Measurements from ENCODE around the gene RAPGEF1.
"Not testable (repeated sequence)": the region's sequence is repeated elsewhere in the genome, so short reads cannot be mapped to it uniquely, and the experiment has no call there.

Gene RAPGEF1

DNA sequence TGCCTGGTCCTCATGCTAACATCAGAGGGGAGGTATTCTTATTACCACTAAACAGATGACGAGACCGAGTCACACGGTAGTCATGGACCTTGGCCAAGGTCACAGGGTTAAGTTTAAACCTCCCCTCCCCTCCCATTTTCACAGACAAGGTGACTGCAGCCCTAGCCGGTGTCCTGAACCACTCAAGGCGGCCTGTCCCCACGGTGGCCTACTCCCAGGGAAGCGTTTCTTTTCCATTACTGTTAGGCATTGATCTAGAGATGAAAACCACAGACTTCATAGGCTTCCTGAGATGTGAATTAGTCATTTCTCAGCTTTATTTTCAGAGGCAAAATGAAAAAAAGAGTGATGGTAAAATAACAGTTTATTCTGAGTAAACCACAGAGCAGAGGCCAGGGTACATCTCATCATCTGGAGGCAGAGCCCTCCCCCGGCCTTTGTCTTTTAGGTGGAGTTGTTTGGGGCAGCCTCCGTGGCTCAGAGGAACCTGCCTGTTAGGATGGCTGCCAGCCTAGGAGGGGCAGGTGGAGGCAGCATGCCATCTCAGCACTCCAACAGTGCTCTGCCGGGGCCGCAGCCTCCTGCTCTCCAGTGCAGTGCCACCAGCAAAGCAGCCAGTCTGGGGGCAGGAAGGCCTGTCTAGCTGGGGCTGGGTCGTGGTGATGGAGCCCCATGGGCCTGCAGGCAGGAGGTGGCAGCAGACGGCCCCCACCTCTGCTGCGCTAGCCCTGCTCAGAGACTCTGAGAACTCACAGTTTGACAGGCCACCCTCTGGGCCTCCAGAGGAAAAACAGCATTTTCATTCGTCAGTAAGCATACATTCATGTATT is 71.2 kb downstream of the RAPGEF1 start:
- Histone ChIP-seq H3K36me3 (ENCODE audit: control insufficient read depth, insufficient read depth, low read length) (peaks cover 6% of the 10 kb centered on the region), H3K4me3 (ENCODE audit: low read depth, low read length) (no peak overlapping the region), H3K27ac (ENCODE audit: low read depth, low read length) (no peak overlapping the region), H3K27me3 (ENCODE audit: control insufficient read depth, insufficient read depth, low read length) (no peaks in the 10 kb centered on the region), H3K9me3 (ENCODE audit: control insufficient read depth, insufficient read depth, low read depth, low read length) (peaks cover 7% of the 10 kb centered on the region; the same call in 1 of the 2 replicates), H3K9ac (ENCODE audit: low read length) (no peak overlapping the region), H3K4me1 (ENCODE audit: control insufficient read depth, insufficient read depth, low read length) (peaks cover 58% of the 10 kb centered on the region)

DNA sequence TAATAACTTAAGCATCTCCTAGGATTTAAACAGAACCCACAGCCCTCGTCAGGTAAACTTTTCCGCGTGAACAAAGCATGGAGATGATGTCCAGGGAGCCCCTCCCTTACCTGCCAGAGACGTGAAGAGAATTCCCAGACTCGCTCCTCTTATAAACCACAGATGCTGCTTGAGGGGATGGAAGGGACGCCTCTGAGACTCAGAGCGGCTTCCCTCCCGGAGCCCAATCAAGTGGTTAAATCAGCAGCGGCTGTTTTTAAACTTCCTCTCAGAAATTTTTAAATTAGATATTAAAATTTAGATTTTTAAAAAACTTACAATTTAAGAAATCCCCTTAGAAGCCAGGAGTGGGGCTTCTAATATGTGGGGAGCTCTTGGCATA is 71.8 kb downstream of the RAPGEF1 start:
- Histone ChIP-seq H3K9ac (ENCODE audit: low read length) (no peak overlapping the region), H3K9me3 (ENCODE audit: control insufficient read depth, insufficient read depth, low read depth, low read length) (peaks cover 7% of the 10 kb centered on the region; the same call in 1 of the 2 replicates), H3K36me3 (ENCODE audit: control insufficient read depth, insufficient read depth, low read length) (peaks cover 6% of the 10 kb centered on the region), H3K27ac (ENCODE audit: low read depth, low read length) (no peak overlapping the region), H3K4me1 (ENCODE audit: control insufficient read depth, insufficient read depth, low read length) (peaks cover 52% of the 10 kb centered on the region), H3K4me3 (ENCODE audit: low read depth, low read length) (no peak overlapping the region), H3K27me3 (ENCODE audit: control insufficient read depth, insufficient read depth, low read length) (no peaks in the 10 kb centered on the region)

DNA sequence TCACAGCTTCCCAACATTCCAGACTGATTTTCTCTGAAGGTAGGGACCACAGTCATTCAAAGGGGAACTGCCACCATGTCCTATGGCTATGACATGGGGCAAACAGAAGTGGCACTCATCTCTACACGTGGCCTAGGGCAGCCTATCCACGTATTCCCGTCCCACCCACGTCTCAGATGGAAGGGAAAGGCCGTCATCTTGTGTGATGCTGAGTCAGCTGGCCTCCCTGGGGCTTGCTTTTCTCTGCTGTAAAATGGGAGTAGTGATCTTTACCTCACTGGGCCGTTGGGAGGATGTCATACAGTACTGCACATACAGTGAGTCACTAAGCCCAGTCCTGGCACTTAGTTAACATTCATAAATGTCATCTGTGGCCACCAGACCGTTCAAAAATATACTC is 72.3 kb downstream of the RAPGEF1 start:
- H3K36me3 ChIP-seq (ENCODE audit: control insufficient read depth, insufficient read depth, low read length): peaks cover 6% of the 10 kb centered on the region
- no peak overlapping the region for H3K9ac ChIP-seq (ENCODE audit: low read length)
- no peak overlapping the region for H3K27ac ChIP-seq (ENCODE audit: low read depth, low read length)
- peaks cover 47% of the 10 kb centered on the region for H3K4me1 ChIP-seq (ENCODE audit: control insufficient read depth, insufficient read depth, low read length)
- H3K4me3 ChIP-seq (ENCODE audit: low read depth, low read length): no peak overlapping the region
- H3K9me3 ChIP-seq (ENCODE audit: control insufficient read depth, insufficient read depth, low read depth, low read length): peaks cover 7% of the 10 kb centered on the region; the same call in 1 of the 2 replicates
- no peaks in the 10 kb centered on the region for H3K27me3 ChIP-seq (ENCODE audit: control insufficient read depth, insufficient read depth, low read length)

DNA sequence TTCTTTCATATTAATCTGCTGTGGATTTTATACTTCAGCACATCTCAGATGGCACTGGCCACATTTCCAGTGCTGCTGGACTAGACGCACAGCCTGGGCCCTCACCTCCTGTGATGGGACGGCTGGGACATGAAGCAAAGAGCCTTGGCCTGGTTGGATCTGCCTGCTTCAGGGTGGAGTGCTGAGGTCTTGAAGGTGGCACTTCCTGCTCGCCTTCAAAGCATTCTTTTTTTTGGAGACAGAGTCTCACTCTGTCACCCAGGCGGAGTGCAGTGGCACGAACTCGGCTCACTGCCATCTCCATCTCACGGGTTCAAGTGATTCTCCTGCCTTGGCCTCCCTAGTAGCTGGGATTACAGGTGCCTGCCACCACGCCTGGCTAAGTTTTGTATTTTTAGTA is 73.1 kb downstream of the RAPGEF1 start:
- Histone ChIP-seq H3K36me3 (ENCODE audit: control insufficient read depth, insufficient read depth, low read length) (peaks cover 6% of the 10 kb centered on the region), H3K9ac (ENCODE audit: low read length) (no peak overlapping the region), H3K27me3 (ENCODE audit: control insufficient read depth, insufficient read depth, low read length) (no peaks in the 10 kb centered on the region), H3K27ac (ENCODE audit: low read depth, low read length) (no peak overlapping the region), H3K4me1 (ENCODE audit: control insufficient read depth, insufficient read depth, low read length) (peaks cover 47% of the 10 kb centered on the region), H3K4me3 (ENCODE audit: low read depth, low read length) (no peak overlapping the region), H3K9me3 (ENCODE audit: control insufficient read depth, insufficient read depth, low read depth, low read length) (peaks cover 7% of the 10 kb centered on the region; the same call in 1 of the 2 replicates)

DNA sequence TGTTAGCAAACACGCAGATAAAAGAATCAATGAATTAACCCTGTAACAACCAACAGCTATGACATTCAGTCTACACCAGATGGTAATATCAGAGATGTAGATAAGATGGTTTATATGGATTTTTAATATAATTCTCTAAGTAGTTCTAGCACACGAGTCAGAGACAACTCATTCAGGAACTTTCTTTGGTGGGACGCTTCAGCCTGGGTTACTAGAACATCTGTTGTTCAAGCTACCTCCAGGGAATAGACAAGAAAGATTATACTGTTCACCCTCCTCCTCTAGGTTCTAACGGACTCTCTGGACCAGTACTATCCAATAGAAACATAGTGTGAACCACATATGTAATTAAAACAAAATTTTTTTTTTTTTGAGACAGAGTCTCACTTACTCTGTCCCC is 73.8 kb downstream of the RAPGEF1 start:
- Histone ChIP-seq H3K27ac (ENCODE audit: low read depth, low read length) (no peak overlapping the region), H3K36me3 (ENCODE audit: control insufficient read depth, insufficient read depth, low read length) (peaks cover 6% of the 10 kb centered on the region), H3K9me3 (ENCODE audit: control insufficient read depth, insufficient read depth, low read depth, low read length) (peaks cover 7% of the 10 kb centered on the region; the same call in 1 of the 2 replicates), H3K4me1 (ENCODE audit: control insufficient read depth, insufficient read depth, low read length) (peaks cover 46% of the 10 kb centered on the region), H3K9ac (ENCODE audit: low read length) (no peak overlapping the region), H3K4me3 (ENCODE audit: low read depth, low read length) (no peak overlapping the region), H3K27me3 (ENCODE audit: control insufficient read depth, insufficient read depth, low read length) (no peaks in the 10 kb centered on the region)

DNA sequence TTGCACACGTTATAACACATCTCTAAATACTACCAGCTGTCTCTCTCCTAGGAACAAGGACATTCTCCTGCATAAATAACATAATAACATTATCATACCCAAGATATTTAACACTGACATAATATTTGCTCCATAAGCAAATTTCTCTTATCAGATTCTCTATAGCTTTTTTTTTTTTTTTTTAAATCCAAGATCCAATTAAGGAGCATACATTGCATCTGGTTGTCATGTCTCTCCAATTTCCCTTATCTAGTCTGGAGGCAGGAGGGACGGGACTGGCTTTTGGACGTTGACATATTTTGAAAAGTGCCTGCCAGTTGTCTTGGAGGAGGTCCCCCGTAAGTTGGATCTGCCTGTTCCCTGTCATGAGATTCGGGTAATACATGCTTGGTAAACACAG is 76.6 kb downstream of the RAPGEF1 start:
- H3K4me3 ChIP-seq (ENCODE audit: low read depth, low read length): no peak overlapping the region
- H3K4me1 ChIP-seq (ENCODE audit: control insufficient read depth, insufficient read depth, low read length): peaks cover 43% of the 10 kb centered on the region
- no peak overlapping the region for H3K9ac ChIP-seq (ENCODE audit: low read length)
- peaks cover 6% of the 10 kb centered on the region for H3K36me3 ChIP-seq (ENCODE audit: control insufficient read depth, insufficient read depth, low read length)
- peaks cover 7% of the 10 kb centered on the region; the same call in 1 of the 2 replicates for H3K9me3 ChIP-seq (ENCODE audit: control insufficient read depth, insufficient read depth, low read depth, low read length)
- no peaks in the 10 kb centered on the region for H3K27me3 ChIP-seq (ENCODE audit: control insufficient read depth, insufficient read depth, low read length)
- no peak overlapping the region for H3K27ac ChIP-seq (ENCODE audit: low read depth, low read length)

DNA sequence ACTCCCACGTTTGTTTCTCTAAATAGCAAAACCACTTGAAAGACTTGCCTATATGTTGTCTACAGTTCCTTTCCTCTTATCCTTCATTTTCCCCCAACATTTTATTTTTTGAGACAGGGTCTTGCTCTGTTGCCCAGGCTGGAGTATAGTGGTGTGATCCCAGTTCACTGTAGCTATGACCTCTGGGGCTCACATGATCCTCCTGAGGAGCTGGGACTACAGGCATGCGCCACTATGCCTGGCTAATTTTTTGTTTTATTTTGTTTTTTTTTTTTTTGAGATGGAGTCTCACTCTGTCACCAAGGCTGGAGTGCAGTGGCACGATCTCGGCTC is 77.6 kb downstream of the RAPGEF1 start:
- not testable (repeated sequence) for H3K27me3 ChIP-seq (ENCODE audit: control insufficient read depth, insufficient read depth, low read length); H3K9ac ChIP-seq (ENCODE audit: low read length); H3K9me3 ChIP-seq (ENCODE audit: control insufficient read depth, insufficient read depth, low read depth, low read length); H3K36me3 ChIP-seq (ENCODE audit: control insufficient read depth, insufficient read depth, low read length); H3K4me3 ChIP-seq (ENCODE audit: low read depth, low read length); H3K27ac ChIP-seq (ENCODE audit: low read depth, low read length)
- peaks cover 43% of the 10 kb centered on the region for H3K4me1 ChIP-seq (ENCODE audit: control insufficient read depth, insufficient read depth, low read length)

DNA sequence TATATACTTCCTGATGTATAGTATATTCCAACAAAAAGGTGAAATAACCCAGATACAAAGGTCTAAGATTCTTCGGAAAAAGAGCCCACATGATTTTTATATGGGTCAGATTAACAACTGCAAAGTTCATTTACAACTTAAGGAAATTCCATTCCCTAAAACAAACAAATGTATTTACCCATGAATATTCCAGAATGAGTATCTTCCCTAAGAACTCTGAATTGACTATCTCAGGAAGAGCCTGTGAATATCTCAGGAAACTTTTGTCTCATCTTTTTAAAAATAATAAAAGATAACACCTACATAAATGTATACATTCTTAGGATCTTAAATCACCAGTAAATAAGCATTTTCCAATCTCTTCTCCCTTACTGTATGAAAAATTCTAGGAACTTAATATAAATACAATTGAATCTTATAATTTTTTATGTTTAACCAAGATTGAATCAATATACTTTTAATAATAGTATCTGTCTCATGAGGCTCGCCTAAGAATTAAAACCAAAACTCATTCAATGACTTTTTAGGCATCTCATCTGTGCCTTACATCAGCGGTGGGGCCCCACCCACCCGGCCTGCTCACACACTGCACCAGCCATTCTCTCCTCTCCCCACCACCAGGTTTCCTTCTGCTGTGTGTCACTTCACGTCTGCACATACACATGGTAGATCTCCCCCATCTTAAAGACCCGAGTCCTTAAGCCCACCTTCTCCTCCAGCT is 78.1 kb downstream of the RAPGEF1 start:
- H3K9ac ChIP-seq (ENCODE audit: low read length): no peak overlapping the region
- peaks cover 7% of the 10 kb centered on the region; the same call in 1 of the 2 replicates for H3K9me3 ChIP-seq (ENCODE audit: control insufficient read depth, insufficient read depth, low read depth, low read length)
- no peak overlapping the region for H3K27ac ChIP-seq (ENCODE audit: low read depth, low read length)
- H3K4me1 ChIP-seq (ENCODE audit: control insufficient read depth, insufficient read depth, low read length): peaks cover 43% of the 10 kb centered on the region
- peaks cover 6% of the 10 kb centered on the region for H3K36me3 ChIP-seq (ENCODE audit: control insufficient read depth, insufficient read depth, low read length)
- no peaks in the 10 kb centered on the region for H3K27me3 ChIP-seq (ENCODE audit: control insufficient read depth, insufficient read depth, low read length)
- H3K4me3 ChIP-seq (ENCODE audit: low read depth, low read length): no peak overlapping the region

DNA sequence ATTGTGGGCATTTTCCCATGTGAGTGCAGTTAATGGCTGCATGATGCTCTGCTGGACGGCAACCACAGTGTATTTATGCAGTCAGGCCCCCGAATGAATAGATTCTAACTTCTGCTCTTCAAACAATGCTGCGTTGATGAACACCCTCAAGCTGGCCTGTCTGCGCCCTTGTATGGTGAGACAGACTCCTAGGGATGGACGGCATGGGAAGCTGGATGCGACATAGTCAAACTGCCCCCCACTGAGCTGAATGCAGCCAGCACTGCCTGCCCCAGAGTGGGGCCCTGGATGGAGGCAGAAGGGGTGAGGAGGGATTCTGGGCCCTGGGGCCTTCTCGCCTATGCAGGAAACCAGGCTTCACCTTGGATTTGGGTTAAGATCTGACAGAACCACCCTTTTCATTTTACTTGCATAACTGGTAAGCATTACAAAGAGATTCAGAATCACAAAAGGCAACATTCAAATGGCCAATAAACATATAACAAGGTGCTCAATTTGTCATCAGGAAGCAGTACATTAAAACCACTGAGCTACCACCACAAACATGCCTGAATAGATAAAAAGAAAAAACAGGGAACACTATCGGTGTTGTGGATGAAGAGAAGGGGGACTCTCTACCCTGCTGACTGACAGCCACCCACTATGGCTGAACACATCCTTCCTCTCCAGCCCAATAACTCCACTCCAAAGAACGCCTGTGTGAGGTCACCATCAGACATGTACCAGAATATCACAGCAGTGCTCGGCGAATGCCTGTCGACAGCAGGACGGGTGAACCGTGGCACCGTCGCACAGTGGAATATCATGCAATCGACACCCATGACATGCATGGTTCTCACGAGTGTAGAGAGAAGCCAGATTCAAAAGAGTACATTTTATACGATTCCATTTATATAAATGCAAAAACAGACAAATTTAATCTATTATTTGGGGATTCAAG is 79.1 kb downstream of the RAPGEF1 start:
- Histone ChIP-seq H3K4me3 (ENCODE audit: low read depth, low read length) (0 out of 2 replicates have a peak overlapping the region, but pooled peaks have one; percentile 16), H3K27me3 (ENCODE audit: control insufficient read depth, insufficient read depth, low read length) (no peaks in the 10 kb centered on the region), H3K4me1 (ENCODE audit: control insufficient read depth, insufficient read depth, low read length) (peaks cover 43% of the 10 kb centered on the region), H3K36me3 (ENCODE audit: control insufficient read depth, insufficient read depth, low read length) (peaks cover 9% of the 10 kb centered on the region), H3K9ac (ENCODE audit: low read length) (peak overlapping the region; percentile 47), H3K9me3 (ENCODE audit: control insufficient read depth, insufficient read depth, low read depth, low read length) (peaks cover 7% of the 10 kb centered on the region; the same call in 1 of the 2 replicates), H3K27ac (ENCODE audit: low read depth, low read length) (peak overlapping the region; percentile 69)

DNA sequence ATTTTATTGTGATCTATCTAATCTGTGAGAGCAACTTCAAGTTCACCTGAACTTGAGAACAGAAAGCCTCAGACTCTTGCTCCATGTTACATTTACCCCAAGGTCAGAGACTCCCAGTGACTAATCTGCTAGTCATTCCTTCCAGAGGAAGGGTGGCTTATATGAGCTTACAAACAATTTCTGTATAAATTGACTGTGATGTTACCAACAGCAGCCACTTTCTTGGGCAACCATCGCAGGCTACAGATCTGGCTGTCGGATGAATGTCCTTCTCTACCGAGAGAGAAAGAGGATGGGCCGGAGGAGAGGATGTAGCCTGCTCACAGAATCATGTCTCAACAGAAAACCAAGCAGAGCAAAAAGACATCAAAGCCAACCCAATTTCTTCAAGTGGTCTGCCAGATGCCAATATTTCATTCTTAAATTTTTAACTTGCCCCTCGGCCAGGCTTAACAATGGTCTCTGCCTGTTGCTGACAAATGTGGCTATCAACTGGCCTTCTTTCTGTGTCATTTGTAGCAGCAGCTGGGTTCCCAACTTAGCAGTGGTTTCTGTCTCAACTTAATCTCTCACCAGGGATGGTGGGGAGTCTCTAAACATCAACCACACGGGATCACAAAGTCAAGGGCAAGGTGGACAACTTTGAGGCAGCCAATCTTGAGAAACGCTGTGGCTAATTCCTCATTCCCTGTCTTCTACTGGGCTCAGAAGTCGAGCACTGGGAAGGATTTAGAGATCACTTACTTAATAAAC is 81.3 kb downstream of the RAPGEF1 start:
- no peak overlapping the region for H3K27ac ChIP-seq (ENCODE audit: low read depth, low read length)
- no peak overlapping the region for H3K4me3 ChIP-seq (ENCODE audit: low read depth, low read length)
- peaks cover 51% of the 10 kb centered on the region for H3K4me1 ChIP-seq (ENCODE audit: control insufficient read depth, insufficient read depth, low read length)
- H3K27me3 ChIP-seq (ENCODE audit: control insufficient read depth, insufficient read depth, low read length): no peaks in the 10 kb centered on the region
- H3K36me3 ChIP-seq (ENCODE audit: control insufficient read depth, insufficient read depth, low read length): 0 out of 2 replicates have a peak, but pooled peaks cover 3% of the 10 kb centered on the region
- H3K9ac ChIP-seq (ENCODE audit: low read length): no peak overlapping the region
- no peaks in the 10 kb centered on the region for H3K9me3 ChIP-seq (ENCODE audit: control insufficient read depth, insufficient read depth, low read depth, low read length)

All from HUES6 (cell line).